NCI-H2029 treated with DMSO at 0.1 percent for 48 hours (cell line): ENCODE results near the gene KIF16B.

Experiments used
- DNase-seq: peaks from one replicate; lab custom pipeline; 2025; lab: John Stamatoyannopoulos, UW

Gene KIF16B

GRCh38 chr20:16295534-16295933 is 277.7 kb downstream of the KIF16B start:
- DNase-seq = no peak

DNA sequence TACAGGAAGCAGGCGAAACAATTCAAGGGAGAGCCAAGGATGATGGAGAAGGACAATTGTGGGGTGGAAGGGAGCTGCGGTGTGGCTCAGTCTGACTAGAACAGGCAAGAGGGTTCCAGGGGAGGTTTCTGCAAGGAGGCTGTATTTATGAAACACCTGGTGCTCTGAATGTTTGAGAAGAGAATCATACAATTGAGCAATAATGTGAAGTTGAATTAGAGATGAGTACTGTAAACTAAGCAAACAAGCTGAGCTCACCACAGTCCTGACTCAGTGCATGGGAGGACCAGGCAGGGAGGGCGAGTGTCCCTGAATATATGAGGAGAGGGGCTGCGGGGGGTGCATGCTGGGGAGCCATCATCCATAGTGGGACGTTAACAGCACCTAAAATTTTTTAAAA is 279.7 kb downstream of the KIF16B start:
- DNase-seq = no peak

GRCh38 chr20:16292226-16292880 is 280.9 kb downstream of the KIF16B start:
- DNase-seq = no peak

DNA sequence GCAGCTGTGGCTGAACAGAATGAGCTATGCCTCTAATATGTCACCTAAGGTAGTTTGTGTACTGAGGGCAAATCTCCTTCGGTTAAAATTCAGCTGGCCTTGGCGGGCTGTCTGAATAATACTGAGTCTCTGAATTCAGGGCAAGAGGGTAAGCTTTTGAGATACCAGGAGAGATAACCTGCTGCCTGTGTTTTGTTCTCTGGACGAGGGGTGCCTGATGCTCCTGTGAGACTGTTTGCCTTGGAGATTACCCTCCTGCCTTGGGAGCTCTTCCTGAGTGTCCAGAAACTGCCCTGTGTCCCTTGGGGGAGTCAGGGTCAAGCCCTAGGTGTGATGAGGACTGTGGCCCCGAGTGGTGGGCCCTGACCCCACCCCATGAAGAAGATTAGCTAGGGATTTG is 282.9 kb downstream of the KIF16B start:
- DNase-seq = no peak

DNA sequence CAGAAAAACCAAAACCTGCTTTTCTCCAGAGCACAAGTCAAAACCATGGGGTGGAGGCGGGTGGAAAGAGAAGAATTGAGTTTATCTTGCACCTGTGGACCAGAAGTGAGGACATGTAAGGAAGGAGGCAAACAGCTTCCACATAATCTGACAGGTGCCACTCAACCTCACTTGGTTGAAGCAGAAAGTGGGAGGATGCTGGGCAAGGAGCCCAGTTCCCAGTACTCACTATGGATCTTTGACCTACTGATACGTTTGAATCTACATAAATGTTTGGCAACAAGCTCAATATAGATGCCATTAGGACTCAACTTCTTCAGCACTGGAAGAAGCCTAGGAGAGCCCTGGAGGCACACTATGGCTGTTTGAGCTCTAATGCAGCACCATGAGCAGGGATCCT is 285.5 kb downstream of the KIF16B start:
- DNase-seq = no peak

DNA sequence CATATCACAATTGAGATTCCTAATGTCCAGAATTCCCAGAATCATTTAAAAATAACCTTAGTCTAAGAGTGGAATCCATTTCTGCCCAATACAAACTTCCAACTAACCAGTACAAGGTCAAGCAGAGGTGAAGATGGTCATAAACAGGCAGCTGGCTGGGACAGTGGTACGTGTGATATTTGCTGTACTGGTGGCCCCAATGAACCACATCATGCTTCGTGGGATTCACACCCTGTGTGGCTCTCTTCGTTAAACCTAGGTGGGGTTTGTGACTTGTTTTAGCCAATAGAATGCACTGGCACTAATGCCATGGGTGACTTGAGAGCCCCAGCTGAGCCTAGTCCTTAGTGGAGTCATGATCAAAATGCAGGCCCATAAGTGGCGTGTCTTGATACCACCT is 286.6 kb downstream of the KIF16B start:
- no peak for DNase-seq

GRCh38 chr20:16284385-16285100 is 288.7 kb downstream of the KIF16B start:
- DNase-seq = no peak

DNA sequence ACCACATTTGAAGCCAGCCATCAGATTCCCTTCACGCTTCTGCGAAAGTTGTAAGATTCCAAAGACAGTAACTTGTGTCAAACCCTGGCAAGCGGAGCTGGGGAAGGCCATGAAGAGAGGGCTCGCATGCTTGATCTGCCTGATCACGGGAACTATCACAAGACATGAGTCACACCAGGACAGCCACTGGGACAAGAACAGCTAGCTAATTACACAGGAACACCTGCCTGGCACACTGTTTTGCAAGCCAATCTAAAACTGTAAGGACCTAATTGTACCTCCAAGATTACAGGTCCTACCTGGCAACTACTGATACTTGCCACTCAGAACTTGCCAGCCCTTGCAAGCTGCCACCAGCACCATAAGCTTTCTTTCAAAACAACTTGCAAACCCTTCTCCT is 289.3 kb downstream of the KIF16B start:
- DNase-seq = no peak

GRCh38 chr20:16283307-16283706 is 289.9 kb downstream of the KIF16B start:
- DNase-seq = no peak

DNA sequence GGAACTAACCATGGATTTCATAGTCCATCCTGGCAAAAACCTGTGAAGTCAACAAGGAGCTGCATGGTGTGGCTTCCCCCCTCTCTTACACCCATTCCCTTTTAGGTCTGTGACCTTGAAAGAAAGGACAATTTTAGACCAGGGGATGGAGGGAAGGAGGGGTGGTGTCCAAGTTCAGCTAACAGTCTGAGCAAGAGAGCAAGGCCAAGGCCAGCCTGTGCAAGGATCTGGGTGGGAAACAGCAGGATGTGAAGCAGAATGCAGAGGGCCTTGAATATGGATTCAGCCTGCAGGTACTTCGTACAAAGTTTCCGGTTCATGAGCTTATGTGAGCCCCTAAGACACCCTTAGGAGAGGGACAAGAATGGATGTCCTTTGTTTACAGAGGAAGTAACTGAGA is 293.0 kb downstream of the KIF16B start:
- no peak for DNase-seq

GRCh38 chr20:16279320-16279719 is 293.9 kb downstream of the KIF16B start:
- no peak for DNase-seq

DNA sequence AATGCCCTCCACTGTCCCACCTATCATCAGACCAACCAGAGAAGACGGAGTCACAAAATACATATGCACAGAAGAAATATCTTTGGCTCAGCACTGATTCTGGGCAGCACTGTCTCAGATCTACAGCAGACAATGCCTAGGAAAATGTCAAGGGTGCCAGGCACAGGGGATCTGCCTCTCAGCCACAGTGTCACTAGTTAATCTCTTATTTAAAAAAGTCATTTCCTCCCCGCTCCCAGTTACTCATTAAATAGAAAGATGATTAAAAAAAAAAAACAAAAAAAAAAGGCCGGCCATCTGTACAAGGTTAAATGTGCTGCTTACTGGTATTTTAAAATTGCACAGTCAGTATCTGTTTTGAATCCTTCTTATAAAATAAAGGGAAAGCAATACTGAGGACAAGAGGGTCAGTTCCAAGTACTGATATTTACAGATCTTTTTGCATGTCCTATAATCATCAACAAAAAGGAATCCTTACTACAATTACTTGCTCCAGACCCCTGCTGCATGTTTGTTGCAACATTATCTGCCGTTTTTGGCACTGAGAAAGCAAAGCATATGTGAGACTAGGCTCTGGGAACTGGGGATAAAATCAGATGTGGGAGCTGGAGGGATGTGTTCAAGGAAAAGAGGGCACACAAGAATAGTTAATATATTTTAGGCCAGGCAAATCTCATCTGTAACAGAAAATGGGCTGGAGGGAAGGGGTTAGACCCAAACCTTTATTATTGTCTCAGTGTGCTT is 299.3 kb downstream of the KIF16B start:
- DNase-seq = no peak

- DNase-seq = no peak
Observed at GRCh38 chr20:16272780-16273360, 300.4 kb downstream of the KIF16B start.

DNA sequence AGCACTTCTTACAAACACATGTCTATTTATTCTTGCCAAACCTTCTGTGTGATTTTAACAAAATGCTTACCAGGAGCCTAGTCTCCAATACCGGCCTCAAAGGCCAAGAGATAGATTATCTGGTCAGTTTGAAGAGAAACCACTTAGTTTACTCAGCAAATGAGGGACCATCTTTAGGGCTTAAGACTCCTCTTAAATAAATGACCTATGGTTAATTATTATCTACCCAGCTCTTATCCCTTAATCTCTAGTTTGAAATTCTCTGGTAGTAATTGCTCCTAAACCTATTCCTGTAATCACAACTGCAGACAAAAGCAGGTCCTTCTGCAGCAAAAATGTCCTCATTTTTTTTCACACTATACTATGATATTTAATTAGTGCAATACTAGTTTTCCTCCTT is 301.8 kb downstream of the KIF16B start:
- DNase-seq = no peak

DNA sequence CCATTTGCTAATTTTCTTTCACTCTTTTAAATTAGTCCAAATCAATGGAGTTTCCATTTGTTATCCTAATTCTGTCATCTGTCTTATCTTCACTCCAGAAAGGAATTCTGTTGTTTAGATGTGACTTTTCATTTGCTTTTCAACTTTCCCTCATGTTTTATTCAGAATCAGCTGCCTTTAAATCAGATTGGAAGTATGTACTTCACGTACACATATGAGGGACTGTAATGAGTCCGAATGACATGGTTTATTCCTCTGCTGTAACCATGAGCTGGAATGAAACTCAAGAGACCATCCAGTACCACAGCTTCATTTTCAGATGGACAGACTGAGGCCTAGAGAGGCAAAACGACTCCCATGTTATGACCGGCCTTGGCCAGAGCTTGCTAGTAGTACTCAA is 302.3 kb downstream of the KIF16B start:
- no peak for DNase-seq

DNA sequence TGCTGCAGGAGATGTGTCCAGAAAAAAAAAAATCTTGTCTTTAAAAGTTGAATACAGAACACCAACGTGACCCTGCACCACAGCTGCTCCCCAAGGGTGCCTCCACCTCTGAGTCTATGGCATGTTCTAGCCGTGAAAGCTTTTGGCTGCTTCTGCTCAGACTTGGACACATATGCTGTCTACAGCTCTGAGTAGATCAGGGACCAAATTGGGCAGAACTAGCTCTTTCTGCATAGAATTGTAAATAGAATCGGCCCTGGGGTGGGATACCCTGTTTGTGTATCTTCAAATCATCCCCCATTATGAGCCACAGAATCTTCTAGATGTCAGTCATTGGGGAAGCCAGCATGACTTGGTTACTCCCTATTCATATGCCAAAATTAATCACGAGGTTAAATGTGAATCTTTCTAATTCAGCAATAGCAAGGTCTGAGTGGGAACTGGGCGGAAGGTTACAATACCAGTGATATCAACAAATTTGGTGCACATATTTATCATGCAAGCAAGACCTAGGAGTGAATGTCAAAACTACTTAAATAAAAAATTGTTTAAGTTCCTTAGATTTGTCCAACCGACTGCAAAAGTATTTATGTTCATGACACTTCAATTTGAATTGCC is 302.8 kb downstream of the KIF16B start:
- no peak for DNase-seq

DNA sequence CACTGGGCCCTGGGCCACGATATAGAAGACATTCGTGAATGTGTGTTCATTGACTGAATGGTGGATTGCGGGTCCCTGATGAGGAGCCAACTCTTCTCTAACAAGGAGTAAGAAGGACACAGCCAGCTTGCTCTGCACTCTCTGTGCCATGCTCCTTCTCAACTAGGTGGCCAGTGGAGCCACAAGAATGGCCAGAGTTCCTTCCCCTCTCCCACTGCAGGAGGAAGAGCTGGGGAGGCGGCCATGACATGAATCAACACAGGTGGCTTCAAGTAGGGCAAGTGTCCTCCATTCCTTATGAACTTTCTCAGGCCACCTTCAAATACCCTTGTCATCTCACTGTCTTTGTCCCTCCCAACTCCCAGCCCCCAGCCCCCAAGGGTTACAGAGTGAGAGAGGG is 305.7 kb downstream of the KIF16B start:
- no peak for DNase-seq

- DNase-seq = no peak
Observed at GRCh38 chr20:16265334-16265733, 307.9 kb downstream of the KIF16B start.

- DNase-seq = no peak
Observed at GRCh38 chr20:16263582-16263981, 309.7 kb downstream of the KIF16B start.

GRCh38 chr20:16262594-16262993 is 310.7 kb downstream of the KIF16B start:
- DNase-seq = no peak

DNA sequence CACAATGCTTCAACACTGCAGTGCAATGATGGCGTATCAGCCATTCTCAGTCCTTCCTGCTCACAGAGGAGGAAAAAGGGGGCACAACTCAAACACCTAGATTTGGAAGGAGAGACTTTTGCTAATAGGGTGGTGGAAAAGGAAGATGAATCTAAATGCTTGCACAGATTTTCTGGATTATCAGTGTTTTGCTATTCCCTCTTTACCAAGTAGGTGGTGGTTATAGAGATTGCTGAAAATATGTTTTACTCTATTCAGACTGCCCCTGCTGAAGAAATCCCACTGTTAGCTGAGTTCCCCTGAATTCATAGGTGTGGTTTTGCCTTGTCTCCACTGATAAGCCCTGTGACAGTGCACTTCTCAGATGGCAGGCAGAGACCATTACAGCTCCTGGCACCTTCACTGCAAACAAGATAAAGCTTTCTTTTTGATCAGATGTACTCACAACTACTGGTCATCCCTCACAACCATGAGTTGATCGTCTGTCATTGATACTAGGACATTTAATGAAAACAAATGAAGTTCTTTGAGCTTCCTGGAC is 311.4 kb downstream of the KIF16B start:
- no peak for DNase-seq

DNA sequence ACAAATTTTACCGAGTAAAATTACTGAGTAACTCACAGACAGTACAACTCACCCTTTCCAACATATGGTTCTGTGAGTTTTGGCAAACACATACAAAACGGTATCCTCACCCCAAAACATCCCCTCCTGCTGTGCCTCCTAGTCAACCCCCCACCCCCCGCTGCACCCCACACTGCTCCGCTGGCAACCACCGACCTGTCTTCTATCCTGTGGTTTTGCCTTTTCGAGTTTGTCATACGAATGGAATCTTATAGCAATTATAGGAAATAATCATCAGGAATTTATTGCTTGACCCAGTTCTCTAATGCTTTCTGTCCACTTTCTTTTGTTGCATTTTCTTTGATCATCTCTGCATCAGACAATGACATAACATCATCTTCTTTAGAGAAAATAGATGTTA is 312.3 kb downstream of the KIF16B start:
- no peak for DNase-seq
